ENCODE results near the gene CIC. TPM values are rescaled to one million over a fixed set of nuclear protein-coding genes. Genes with fewer than 3 reads are reported as not detected.
A peak's percentile ranks its signal among the peaks of the same experiment; 100 is the strongest.

The CIC gene
- 37.1 TPM for total RNA-seq
- long read RNA-seq, partial matches to known transcripts: 6 of 15 reads
- long read RNA-seq, other reads (novel, unspliced or antisense): 8 of 15 reads

- intact Hi-C loops (cut with micrococcal nuclease): no loop called here
- ATAC-seq: peak; percentile 87
- DNase-seq: peak; percentile 99
These were observed at the start of gene CIC for GRCh38 chr19:42268704-42269477. Gene CIC (plus strand): TSS chr19:42269252. CDS start chr19:42271784, 2,532 bp downstream.

- intact Hi-C loops (cut with micrococcal nuclease): no loop called here
- ATAC-seq (peak; percentile 89), DNase-seq (peak; percentile 99)
These were observed 49.0 kb upstream of the CIC start, which contains the start of gene ZNF526 for GRCh38 chr19:42219812-42220750. Gene ZNF526 (plus strand): TSS chr19:42220312. CDS start chr19:42224404, 4,092 bp downstream.

- peak; percentile 4 for DNase-seq
- intact Hi-C loops (cut with micrococcal nuclease): no loop called here
- no peak for ATAC-seq
These were observed 48.3 kb upstream of the CIC start for GRCh38 chr19:42220751-42221097.

- intact Hi-C loops (cut with micrococcal nuclease): no loop called here
- ATAC-seq (no peak), DNase-seq (no peak)
These were observed 43.9 kb upstream of the CIC start for GRCh38 chr19:42224940-42225717.

GRCh38 chr19:42225718-42226292 is 43.2 kb upstream of the CIC start:
- intact Hi-C loops (cut with micrococcal nuclease): no loop called here
- ATAC-seq: no peak
- no peak for DNase-seq

GRCh38 chr19:42226886-42227285 is 42.2 kb upstream of the CIC start:
- DNase-seq (no peak), ATAC-seq (no peak)
- intact Hi-C loops (cut with micrococcal nuclease): no loop called here

- DNase-seq (peak; percentile 9), ATAC-seq (no peak)
- intact Hi-C loops (cut with micrococcal nuclease): no loop called here
These were observed 40.4 kb upstream of the CIC start for GRCh38 chr19:42228641-42229040.

- DNase-seq (peak; percentile 7), ATAC-seq (no peak)
- intact Hi-C loops (cut with micrococcal nuclease): no loop called here
These were observed 39.7 kb upstream of the CIC start for GRCh38 chr19:42229301-42229854.

- intact Hi-C loops (cut with micrococcal nuclease): no loop called here
- no peak for ATAC-seq
- peak; percentile 27 for DNase-seq
These were observed 39.1 kb upstream of the CIC start for GRCh38 chr19:42229855-42230351.

GRCh38 chr19:42230571-42230970 is 38.5 kb upstream of the CIC start:
- intact Hi-C loops (cut with micrococcal nuclease): no loop called here
- ATAC-seq: no peak
- DNase-seq: peak; percentile 8

- no peak for ATAC-seq
- intact Hi-C loops (cut with micrococcal nuclease): no loop called here
- DNase-seq: peak; percentile 14
These were observed 36.6 kb upstream of the CIC start for GRCh38 chr19:42232435-42232834.

GRCh38 chr19:42233106-42233505 is 35.9 kb upstream of the CIC start:
- intact Hi-C loops (cut with micrococcal nuclease): no loop called here
- ATAC-seq: no peak
- peak; percentile 1 for DNase-seq

GRCh38 chr19:42233678-42234292 is 35.3 kb upstream of the CIC start:
- no peak for ATAC-seq
- DNase-seq: no peak
- intact Hi-C loops (cut with micrococcal nuclease): no loop called here

GRCh38 chr19:42234364-42234763 is 34.7 kb upstream of the CIC start:
- DNase-seq (peak; percentile 15), ATAC-seq (no peak)
- intact Hi-C loops (cut with micrococcal nuclease): no loop called here

- DNase-seq (no peak), ATAC-seq (no peak)
- intact Hi-C loops (cut with micrococcal nuclease): no loop called here
These were observed 33.9 kb upstream of the CIC start for GRCh38 chr19:42235181-42235580.

- DNase-seq: no peak
- intact Hi-C loops (cut with micrococcal nuclease): no loop called here
These were observed 29.4 kb upstream of the CIC start for GRCh38 chr19:42239544-42240220.

GRCh38 chr19:42241279-42241678 is 27.8 kb upstream of the CIC start:
- ATAC-seq (no peak), DNase-seq (no peak)
- intact Hi-C loops (cut with micrococcal nuclease): no loop called here

More at GRCh38 chr19:42239544-42240220, 29.4 kb upstream of the CIC start:
- no peak for ATAC-seq
